A673 (cell line): ENCODE measurements around the gene TACR2. TPM values are rescaled to one million over a fixed set of nuclear protein-coding genes. Genes with fewer than 3 reads are reported as not detected.

Experiments used
- BruUV-seq: library from RNA; stranded (reverse); fragments of 400-500 nt; replicated peaks from 2 replicates; lab custom pipeline; 2021; lab: Mats Ljungman, UMichigan
- CTCF ChIA-PET: fragments of 300-600 bp; sonication (Branson Sonifier 250); formaldehyde crosslinking; loops from one replicate; lab custom pipeline; 2022; ENCODE audit warnings: antibody characterized with exemption; lab: Charles Lee
- POLR2A ChIA-PET: fragments of 300-600 bp; sonication (Branson Sonifier 250); formaldehyde crosslinking; loops from one replicate; lab custom pipeline; 2022; ENCODE audit warnings: antibody characterized with exemption; ENCODE audit not compliant: low non-redundant PET; lab: Charles Lee
- DNase-seq: peaks from one replicate; pipeline ENCODE4 v3.0.0-alpha.2; 2015; ENCODE audit warnings: low spot score
- H3K27ac ChIP-seq: fragments of 200-600 bp; sonication (generic); 2 replicates; pipeline ENCODE4 v1.5.1; 2016; ENCODE audit warnings: mixed run types, low read depth, mild to moderate bottlenecking, mixed read lengths, antibody characterized with exemption, low read length; ENCODE audit not compliant: poor library complexity, severe bottlenecking
- H3K27me3 ChIP-seq: fragments of 200-600 bp; sonication (generic); replicated peaks from 2 replicates; pipeline ENCODE4 v1.6.1; 2017; ENCODE audit warnings: mixed run types, low read depth, mild to moderate bottlenecking, mixed read lengths, antibody characterized with exemption, low read length; ENCODE audit not compliant: insufficient read depth, poor library complexity
- H3K36me3 ChIP-seq: fragments of 200-600 bp; sonication (generic); 2 replicates; pipeline ENCODE4 v1.6.1; 2016; ENCODE audit warnings: mixed run types, mild to moderate bottlenecking, mixed read lengths, antibody characterized with exemption, low read length; ENCODE audit not compliant: insufficient read depth, poor library complexity, severe bottlenecking
- H3K4me1 ChIP-seq: fragments of 200-600 bp; sonication (generic); 2 replicates; pipeline ENCODE4 v1.6.1; 2017; ENCODE audit warnings: mixed run types, mild to moderate bottlenecking, mixed read lengths, antibody characterized with exemption, low read length; ENCODE audit not compliant: insufficient read depth, poor library complexity, severe bottlenecking
- H3K4me3 ChIP-seq: fragments of 200-600 bp; sonication (generic); 2 replicates; pipeline ENCODE4 v1.5.1; 2016; ENCODE audit warnings: low read depth, mixed run types, mild to moderate bottlenecking, mixed read lengths, low read length; ENCODE audit not compliant: poor library complexity, severe bottlenecking
- H3K9me3 ChIP-seq: fragments of 200-600 bp; sonication (generic); 2 replicates; pipeline ENCODE4 v1.6.1; 2016; ENCODE audit warnings: mixed run types, low read depth, mild to moderate bottlenecking, mixed read lengths, antibody characterized with exemption, low read length; ENCODE audit not compliant: poor library complexity, severe bottlenecking
- CTCF ChIP-seq: fragments of 300-800, 200-600 bp; sonication (generic); conservative IDR thresholded peaks from 2 replicates; pipeline ENCODE4 v1.5.1; 2017; ENCODE audit warnings: low read depth, mild to moderate bottlenecking, antibody characterized with exemption, low read length, moderate library complexity, mixed read lengths
- EZH2 ChIP-seq: fragments of 200-600 bp; sonication (generic); IDR thresholded peaks from 2 replicates; pipeline ENCODE4 v1.6.1; 2017; ENCODE audit warnings: borderline replicate concordance, low read depth, mild to moderate bottlenecking, mixed read lengths, antibody characterized with exemption, low read length; ENCODE audit not compliant: poor library complexity, severe bottlenecking
- intact Hi-C: fragments of 100-400 bp; cut with micrococcal nuclease; formaldehyde crosslinking; loops from one replicate; pipeline ENCODE4 v1.10.0; 2022; ENCODE audit not compliant: unreplicated experiment
- total RNA-seq: library from RNA; stranded (reverse); gene quantifications from 2 replicates; pipeline ENCODE4 v1.2.3, GENCODE V29; 2021

Gene TACR2
- total RNA-seq, 1 experiment from 2014 or later: 0.21 TPM

DNA sequence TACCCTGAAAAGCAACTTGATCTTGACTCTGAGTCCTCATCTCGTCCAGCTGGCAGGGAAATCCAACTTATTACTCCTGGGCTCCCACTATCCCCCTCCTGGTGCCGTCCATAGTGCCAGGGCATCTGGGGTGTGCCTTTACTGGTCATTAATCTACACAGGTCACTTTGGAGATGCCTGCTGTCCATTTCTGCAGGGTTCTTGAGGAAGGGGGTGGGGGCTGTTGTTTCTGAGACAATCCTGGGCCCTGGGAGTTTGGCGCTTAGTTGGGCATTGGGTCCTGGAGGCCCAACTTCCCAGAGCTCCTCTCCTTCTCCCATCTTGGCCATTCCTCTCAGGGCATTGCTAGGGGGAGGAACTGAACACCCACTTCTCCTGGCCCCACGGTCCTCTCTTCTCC, 6.0 kb upstream of the TACR2 start:
- CTCF ChIA-PET: no interaction called here
- Histone ChIP-seq H3K9me3 (no peaks in the 10 kb centered on the region), H3K4me3 (no peak overlapping the region), H3K27me3 (no peaks in the 10 kb centered on the region), H3K36me3 (no peaks in the 10 kb centered on the region), H3K4me1 (no peaks in the 10 kb centered on the region), H3K27ac (no peak overlapping the region)
- intact Hi-C loops: no loop called here
- BruUV-seq: no TSS peak
- POLR2A ChIA-PET: no interaction called here
- no peak for DNase-seq
- TF ChIP-seq CTCF (no peak), EZH2 (no peak)

DNA sequence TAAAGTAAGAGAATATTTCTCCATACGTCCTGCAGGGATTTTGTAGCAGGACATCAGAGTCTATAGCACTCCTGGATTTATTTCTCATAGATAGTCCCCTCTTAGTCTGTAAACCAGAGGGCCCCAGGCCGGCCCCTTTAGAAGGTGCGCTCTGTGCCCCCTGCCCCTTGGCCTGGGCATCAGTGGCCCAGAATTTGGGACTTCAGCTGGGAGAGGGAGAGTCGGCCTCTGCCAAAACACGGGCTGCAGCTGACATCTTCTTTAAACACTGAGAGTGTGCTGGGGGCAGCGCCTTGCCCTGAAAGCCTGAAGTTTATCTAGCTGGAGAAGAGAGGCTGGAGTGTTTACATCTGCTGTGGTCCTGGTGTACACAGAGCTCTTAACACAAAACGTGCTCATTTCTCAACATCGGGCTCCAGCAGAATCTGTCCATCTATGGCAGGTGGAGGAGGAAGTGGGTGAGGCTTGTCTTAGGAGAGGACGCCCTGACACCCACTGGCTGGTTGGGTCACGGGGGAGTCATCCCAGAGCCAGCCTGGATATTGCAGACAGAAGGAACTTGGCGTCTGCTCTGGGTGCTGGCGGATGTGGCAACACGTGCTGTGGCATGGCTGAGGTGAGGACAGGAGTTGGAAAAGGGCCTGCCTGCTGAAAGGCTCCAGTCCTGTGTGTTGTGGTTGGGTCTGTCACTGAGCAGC, 5.0 kb upstream of the TACR2 start:
- Histone ChIP-seq H3K27ac (no peak overlapping the region), H3K36me3 (no peaks in the 10 kb centered on the region), H3K4me1 (no peaks in the 10 kb centered on the region), H3K9me3 (no peaks in the 10 kb centered on the region), H3K4me3 (no peak overlapping the region), H3K27me3 (no peaks in the 10 kb centered on the region)
- no TSS peak for BruUV-seq
- POLR2A ChIA-PET: no interaction called here
- no peak for DNase-seq
- intact Hi-C loops: no loop called here
- no peak for TF ChIP-seq CTCF
- TF ChIP-seq EZH2: no peak
- CTCF ChIA-PET: no interaction called here

- CTCF ChIA-PET: interaction anchor here (0.9 kb wide), 1 partner anchor 12 kb away, joined by 3 read pairs; no protein-coding TSS in a partner anchor
- no TSS peak for BruUV-seq
- Histone ChIP-seq H3K36me3 (no peaks in the 10 kb centered on the region), H3K4me3 (no peak overlapping the region), H3K9me3 (no peaks in the 10 kb centered on the region), H3K27ac (no peak overlapping the region), H3K27me3 (no peaks in the 10 kb centered on the region), H3K4me1 (no peaks in the 10 kb centered on the region)
- no peak for DNase-seq
- POLR2A ChIA-PET: no interaction called here
- no peak for TF ChIP-seq CTCF
- intact Hi-C loops: loop anchor here (10.0 kb wide), 1 partner anchor 435 kb away; the partner anchor contains the start of gene KIFBP
Observed at GRCh38 chr10:69419744-69420126, 3.0 kb upstream of the TACR2 start.
